MM.1S (cell line): Measurements from ENCODE around the gene GRIK3.

Experiments used
- DNase-seq: peaks from one replicate; pipeline ENCODE4 v3.0.0-alpha.2; 2015
- H2AFZ ChIP-seq: fragments of 300-600 bp; sonication (generic); 2 replicates; pipeline ENCODE4 v1.6.0; 2016; ENCODE audit warnings: antibody characterized with exemption, low read length
- H3F3A ChIP-seq: fragments of 300-600 bp; sonication (generic); 2 replicates; pipeline ENCODE4 v1.6.1; 2016; ENCODE audit warnings: mild to moderate bottlenecking, antibody characterized with exemption, low read length, moderate library complexity, mixed read lengths; ENCODE audit not compliant: insufficient read depth
- H3K27ac ChIP-seq: fragments of 300-600 bp; sonication (generic); 2 replicates; pipeline ENCODE4 v1.5.1; 2016; ENCODE audit warnings: mild to moderate bottlenecking, low read length
- H3K27me3 ChIP-seq: fragments of 300-600 bp; sonication (generic); replicated peaks from 2 replicates; pipeline ENCODE4 v1.6.0; 2016; ENCODE audit warnings: low read length; ENCODE audit not compliant: insufficient read depth
- H3K36me3 ChIP-seq: fragments of 300-600 bp; sonication (generic); replicated peaks from 2 replicates; pipeline ENCODE4 v1.6.1; 2016; ENCODE audit warnings: mild to moderate bottlenecking, low read length, mixed read lengths; ENCODE audit not compliant: insufficient read depth
- H3K4me1 ChIP-seq: fragments of 300-600 bp; sonication (generic); 2 replicates; pipeline ENCODE4 v1.6.1; 2016; ENCODE audit warnings: low read length, mixed read lengths
- H3K4me2 ChIP-seq: fragments of 300-600 bp; sonication (generic); 2 replicates; pipeline ENCODE4 v1.6.0; 2016; ENCODE audit warnings: low read depth, low read length
- H3K4me3 ChIP-seq: fragments of 300-600 bp; sonication (generic); 2 replicates; pipeline ENCODE4 v1.5.1; 2016; ENCODE audit warnings: low read length, mixed read lengths
- H3K79me2 ChIP-seq: fragments of 300-600 bp; sonication (generic); 2 replicates; pipeline ENCODE4 v1.6.1; 2016; ENCODE audit warnings: mixed run types, low read length, mixed read lengths
- H3K9ac ChIP-seq: fragments of 300-600 bp; sonication (generic); 2 replicates; pipeline ENCODE4 v1.6.1; 2016; ENCODE audit warnings: low read length, mixed read lengths
- H3K9me2 ChIP-seq: fragments of 300-600 bp; sonication (generic); replicated peaks from 2 replicates; pipeline ENCODE4 v1.6.1; 2016; ENCODE audit warnings: mild to moderate bottlenecking, low read length, mixed read lengths; ENCODE audit not compliant: insufficient read depth
- H3K9me3 ChIP-seq: fragments of 300-600 bp; sonication (generic); replicated peaks from 2 replicates; pipeline ENCODE4 v1.6.1; 2016; ENCODE audit warnings: mild to moderate bottlenecking, low read length, mixed read lengths; ENCODE audit not compliant: insufficient read depth
- H4K20me1 ChIP-seq: fragments of 300-600 bp; sonication (generic); 2 replicates; pipeline ENCODE4 v1.6.1; 2016; ENCODE audit warnings: mild to moderate bottlenecking, low read length, moderate library complexity, mixed read lengths; ENCODE audit not compliant: insufficient read depth
- CTCF ChIP-seq: fragments of 300-600 bp; sonication (generic); IDR thresholded peaks from 2 replicates; pipeline ENCODE4 v1.5.1; 2016; ENCODE audit warnings: antibody characterized with exemption, low read length, mixed read lengths
- EZH2 ChIP-seq: fragments of 300-600 bp; sonication (generic); optimal IDR thresholded peaks from 2 replicates; pipeline ENCODE3; 2017; ENCODE audit warnings: low read depth, mild to moderate bottlenecking, antibody characterized with exemption, low read length, mixed read lengths
- EZH2phosphoT487 ChIP-seq: fragments of 300-600 bp; sonication (generic); IDR thresholded peaks from 2 replicates; pipeline ENCODE4 v1.6.1; 2018; ENCODE audit warnings: antibody characterized with exemption, low read length

GRIK3 gene

GRCh38 chr1:36762174-36762573 lies 272.1 kb downstream of the GRIK3 start:
- TF ChIP-seq EZH2phosphoT487 (no peak), EZH2 (no peak), CTCF (no peak)
- no peaks in the 10 kb centered on the region for H3K36me3 ChIP-seq
- no peak for DNase-seq
- no peaks in the 10 kb centered on the region for H3F3A ChIP-seq
- H3K9ac ChIP-seq: no peak overlapping the region
- H3K4me2 ChIP-seq: no peak overlapping the region
- no peaks in the 10 kb centered on the region for H3K9me2 ChIP-seq
- H3K27ac ChIP-seq: no peak overlapping the region
- H3K79me2 ChIP-seq: no peaks in the 10 kb centered on the region
- no peaks in the 10 kb centered on the region for H4K20me1 ChIP-seq
- no peak overlapping the region for H3K4me3 ChIP-seq
- H3K27me3 ChIP-seq: peaks cover 56% of the 10 kb centered on the region
- H3K4me1 ChIP-seq: no peaks in the 10 kb centered on the region
- H2AFZ ChIP-seq: no peak overlapping the region
- H3K9me3 ChIP-seq: no peaks in the 10 kb centered on the region

GRCh38 chr1:36761113-36761512 lies 273.2 kb downstream of the GRIK3 start:
- no peak for DNase-seq
- TF ChIP-seq CTCF: no peak
- TF ChIP-seq EZH2: no peak
- TF ChIP-seq EZH2phosphoT487: no peak
- no peak overlapping the region for H3K27ac ChIP-seq
- no peak overlapping the region for H2AFZ ChIP-seq
- H3F3A ChIP-seq: no peaks in the 10 kb centered on the region
- H3K36me3 ChIP-seq: no peaks in the 10 kb centered on the region
- no peaks in the 10 kb centered on the region for H3K4me1 ChIP-seq
- H3K79me2 ChIP-seq: no peaks in the 10 kb centered on the region
- H3K9me2 ChIP-seq: no peaks in the 10 kb centered on the region
- H3K27me3 ChIP-seq: peaks cover 50% of the 10 kb centered on the region
- H3K9ac ChIP-seq: no peak overlapping the region
- H3K9me3 ChIP-seq: no peaks in the 10 kb centered on the region
- no peak overlapping the region for H3K4me3 ChIP-seq
- H3K4me2 ChIP-seq: no peak overlapping the region
- no peaks in the 10 kb centered on the region for H4K20me1 ChIP-seq

DNA sequence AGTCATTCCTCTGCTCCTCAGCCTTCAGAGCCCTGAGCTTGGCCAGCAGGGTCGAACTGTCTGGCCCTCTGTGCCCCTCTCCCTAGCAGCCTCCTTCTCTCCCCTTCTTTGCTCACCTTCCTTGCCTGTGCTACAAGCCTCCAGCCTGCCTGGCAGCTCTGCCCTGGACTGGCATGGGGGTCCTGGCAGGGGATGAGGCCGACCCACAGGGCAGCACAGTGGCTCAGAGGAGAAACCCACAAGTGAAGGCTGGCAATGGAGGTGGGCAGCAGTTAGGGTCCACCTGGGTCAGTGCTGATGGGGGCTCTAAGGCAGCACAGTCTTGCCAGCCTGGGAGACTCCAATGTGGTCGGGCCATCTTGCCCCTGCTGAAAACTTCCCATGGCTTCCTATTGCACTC lies 274.2 kb downstream of the GRIK3 start:
- Histone ChIP-seq H3K9me2 (no peaks in the 10 kb centered on the region), H3K36me3 (no peaks in the 10 kb centered on the region)
- TF ChIP-seq EZH2 (no peak), EZH2phosphoT487 (no peak), CTCF (no peak)

More for the DNA sequence above, 274.2 kb downstream of the GRIK3 start:
- Histone ChIP-seq H3F3A (no peaks in the 10 kb centered on the region), H3K9ac (no peak overlapping the region), H3K79me2 (no peaks in the 10 kb centered on the region), H3K4me1 (no peaks in the 10 kb centered on the region), H3K27me3 (peaks cover 48% of the 10 kb centered on the region), H3K9me3 (no peaks in the 10 kb centered on the region), H3K4me2 (no peak overlapping the region), H3K4me3 (no peak overlapping the region), H4K20me1 (no peaks in the 10 kb centered on the region), H3K27ac (no peak overlapping the region), H2AFZ (no peak overlapping the region)
- DNase-seq: no peak
